WTC11 (cell line): ENCODE measurements around the gene NFKB1. TPM values are rescaled to one million over a fixed set of nuclear protein-coding genes. Genes with fewer than 3 reads are reported as not detected.

Experiments
- ATAC-seq: fragments of 200-7000 bp; cut with Tn5 transposase; 2 replicates; pipeline ENCODE4 v1.10.0; 2021; ENCODE audit warnings: mild to moderate bottlenecking, moderate library complexity
- CTCF ChIA-PET: fragments of 300-600 bp; sonication (Branson Sonifier 250); formaldehyde crosslinking; loops from one replicate; lab custom pipeline; 2021; ENCODE audit warnings: antibody characterized with exemption; lab: Charles Lee
- POLR2A ChIA-PET: fragments of 350-600 bp; sonication (Branson Sonifier 250); formaldehyde crosslinking; loops from one replicate; lab custom pipeline; 2021; ENCODE audit warnings: antibody characterized with exemption; lab: Charles Lee
- DNase-seq: peaks from one replicate; pipeline ENCODE4 v3.0.0; 2021; ENCODE audit warnings: low spot score
- H3K27ac Mint-ChIP-seq: 2 replicates; pipeline ENCODE4 v1.8.0; 2021; ENCODE audit warnings: mixed read lengths
- H3K27me3 Mint-ChIP-seq: 2 replicates; pipeline ENCODE4 v1.8.0; 2021; ENCODE audit warnings: low read depth, mild to moderate bottlenecking, moderate library complexity, mixed read lengths
- H3K36me3 Mint-ChIP-seq: 2 replicates; pipeline ENCODE4 v1.8.0; 2021; ENCODE audit warnings: mixed read lengths
- H3K4me1 Mint-ChIP-seq: 2 replicates; pipeline ENCODE4 v1.8.0; 2022; ENCODE audit warnings: mixed read lengths
- H3K4me3 Mint-ChIP-seq: 2 replicates; pipeline ENCODE4 v1.8.0; 2021; ENCODE audit warnings: mild to moderate bottlenecking, moderate library complexity, mixed read lengths
- H3K9me3 Mint-ChIP-seq: 2 replicates; pipeline ENCODE4 v1.8.0; 2021; ENCODE audit warnings: mixed read lengths
- E2F4 ChIP-seq: sonication (generic); formaldehyde crosslinking; IDR thresholded peaks from 2 replicates; pipeline ENCODE4 v1.8.1; 2022; ENCODE audit warnings: low read depth, mild to moderate bottlenecking, moderate library complexity, missing genetic modification reagents, borderline replicate concordance
- EMX1 ChIP-seq: fragments of 250-450 bp; sonication (Bioruptor Pico); IDR thresholded peaks from 2 replicates; pipeline ENCODE4 v1.8.0; 2021; ENCODE audit warnings: mild to moderate bottlenecking
- FOXP1 ChIP-seq: sonication (generic); formaldehyde crosslinking; IDR thresholded peaks from 2 replicates; pipeline ENCODE4 v1.8.0; 2022; ENCODE audit warnings: missing genetic modification reagents, mild to moderate bottlenecking, moderate library complexity, borderline replicate concordance
- GABPB1 ChIP-seq: sonication (generic); formaldehyde crosslinking; IDR thresholded peaks from 2 replicates; pipeline ENCODE4 v1.8.1; 2023; ENCODE audit warnings: mild to moderate bottlenecking, missing genetic modification reagents
- GRHL2 ChIP-seq: fragments of 250-450 bp; sonication (Bioruptor Pico); IDR thresholded peaks from 2 replicates; pipeline ENCODE4 v1.8.0; 2022; ENCODE audit warnings: mild to moderate bottlenecking, moderate library complexity; ENCODE audit not compliant: insufficient replicate concordance, severe bottlenecking
- JUN ChIP-seq: sonication (generic); formaldehyde crosslinking; IDR thresholded peaks from 2 replicates; pipeline ENCODE4 v1.8.0; 2023; ENCODE audit warnings: mild to moderate bottlenecking, missing genetic modification reagents
- KAT7 ChIP-seq: sonication (generic); formaldehyde crosslinking; IDR thresholded peaks from 2 replicates; pipeline ENCODE4 v1.8.1; 2023; ENCODE audit warnings: missing genetic modification reagents, mild to moderate bottlenecking, borderline replicate concordance
- MLX ChIP-seq: sonication (generic); formaldehyde crosslinking; IDR thresholded peaks from 2 replicates; pipeline ENCODE4 v1.8.1; 2023; ENCODE audit warnings: mild to moderate bottlenecking, missing genetic modification reagents, moderate library complexity
- MXD4 ChIP-seq: fragments of 250-450 bp; sonication (Bioruptor Pico); IDR thresholded peaks from 2 replicates; pipeline ENCODE4 v1.8.0; 2021; ENCODE audit warnings: mild to moderate bottlenecking, moderate library complexity, borderline replicate concordance
- NFE2L1 ChIP-seq: sonication (generic); formaldehyde crosslinking; IDR thresholded peaks from 2 replicates; pipeline ENCODE4 v1.8.1; 2023; ENCODE audit warnings: missing genetic modification reagents
- PRRX2 ChIP-seq: fragments of 250-450 bp; sonication (Bioruptor Pico); IDR thresholded peaks from 2 replicates; pipeline ENCODE4 v1.8.0; 2021; ENCODE audit warnings: mild to moderate bottlenecking
- RORB ChIP-seq: fragments of 250-450 bp; sonication (Bioruptor Pico); IDR thresholded peaks from 2 replicates; pipeline ENCODE4 v1.9.0; 2021; ENCODE audit warnings: mild to moderate bottlenecking
- SMAD4 ChIP-seq: sonication (generic); formaldehyde crosslinking; IDR thresholded peaks from 2 replicates; pipeline ENCODE4 v1.8.0; 2022; ENCODE audit warnings: mild to moderate bottlenecking, missing genetic modification reagents
- SOX15 ChIP-seq: fragments of 250-450 bp; sonication (Bioruptor Pico); IDR thresholded peaks from 2 replicates; pipeline ENCODE4 v1.9.0; 2021; ENCODE audit warnings: mild to moderate bottlenecking
- SP1 ChIP-seq: sonication (generic); formaldehyde crosslinking; conservative IDR thresholded peaks from 2 replicates; pipeline ENCODE4 v1.8.1; 2022; ENCODE audit warnings: missing genetic modification reagents
- STAT6 ChIP-seq: sonication (generic); formaldehyde crosslinking; conservative IDR thresholded peaks from 2 replicates; pipeline ENCODE4 v1.8.1; 2023; ENCODE audit warnings: mild to moderate bottlenecking, low read depth, missing genetic modification reagents, moderate library complexity
- TEAD1 ChIP-seq: sonication (generic); formaldehyde crosslinking; IDR thresholded peaks from 2 replicates; pipeline ENCODE4 v1.8.0; 2022; ENCODE audit warnings: mild to moderate bottlenecking, missing genetic modification reagents
- TEAD4 ChIP-seq: sonication (generic); formaldehyde crosslinking; IDR thresholded peaks from 2 replicates; pipeline ENCODE4 v1.8.0; 2022; ENCODE audit warnings: mild to moderate bottlenecking, missing genetic modification reagents
- ZNF121 ChIP-seq: sonication (generic); formaldehyde crosslinking; IDR thresholded peaks from 2 replicates; pipeline ENCODE4 v1.8.0; 2023; ENCODE audit warnings: missing genetic modification reagents
- ZNF138 ChIP-seq: sonication (generic); formaldehyde crosslinking; conservative IDR thresholded peaks from 2 replicates; pipeline ENCODE4 v1.8.1; 2022; ENCODE audit warnings: mild to moderate bottlenecking, moderate library complexity, missing genetic modification reagents
- ZNF317 ChIP-seq: sonication (generic); formaldehyde crosslinking; IDR thresholded peaks from 2 replicates; pipeline ENCODE4 v1.8.1; 2023; ENCODE audit warnings: low read depth, mild to moderate bottlenecking, moderate library complexity, missing genetic modification reagents, borderline replicate concordance
- ZNF532 ChIP-seq: fragments of 250-450 bp; sonication (Bioruptor Pico); IDR thresholded peaks from 2 replicates; pipeline ENCODE4 v1.9.0; 2021; ENCODE audit warnings: mild to moderate bottlenecking, borderline replicate concordance
- total RNA-seq: library from RNA; stranded (reverse); gene quantifications from 3 replicates; pipeline ENCODE4 v1.2.3, GENCODE V29; 2021
- TF ChIP-seq, protein P1 (sequence below): fragments of 250-450 bp; sonication (Bioruptor Pico); IDR thresholded peaks from 2 replicates; pipeline ENCODE4 v1.9.0; 2021; ENCODE audit warnings: moderate library complexity, mild to moderate bottlenecking, inconsistent platforms, borderline replicate concordance
- TF ChIP-seq, protein P2 (sequence below): sonication (generic); formaldehyde crosslinking; IDR thresholded peaks from 2 replicates; pipeline ENCODE4 v1.8.0; 2023; ENCODE audit warnings: missing genetic modification reagents
- TF ChIP-seq, protein P3 (sequence below): sonication (generic); formaldehyde crosslinking; IDR thresholded peaks from 2 replicates; pipeline ENCODE4 v1.8.1; 2022; ENCODE audit warnings: missing genetic modification reagents, borderline replicate concordance

The NFKB1 gene
- total RNA-seq, 1 experiment from 2014 or later, result 5.6 TPM

GRCh38 chr4:102640669-102641068, 139.5 kb downstream of the NFKB1 start:
- Mint-ChIP-seq H3K9me3 (no peaks in the 10 kb centered on the region), H3K4me3 (no peak overlapping the region), H3K4me1 (no peaks in the 10 kb centered on the region), H3K36me3 (peaks cover 18% of the 10 kb centered on the region; the same call in 1 of the 2 replicates), H3K27ac (no peak overlapping the region), H3K27me3 (no peaks in the 10 kb centered on the region)
- TF ChIP-seq GABPB1 (CRISPR knock-in tag) (no peak), KAT7 (no peak), NFE2L1 (CRISPR knock-in tag) (no peak), PRRX2 (CRISPR knock-in tag) (no peak), TEAD1 (CRISPR knock-in tag) (no peak), MLX (CRISPR knock-in tag) (no peak), JUN (CRISPR knock-in tag) (no peak), SP1 (no peak), RORB (CRISPR knock-in tag) (no peak), ZNF138 (CRISPR knock-in tag) (no peak), ZNF317 (CRISPR knock-in tag) (no peak), SMAD4 (no peak), ZNF532 (no peak), SOX15 (CRISPR knock-in tag) (no peak), TEAD4 (CRISPR knock-in tag) (no peak), MXD4 (no peak), FOXP1 (CRISPR knock-in tag) (no peak)
- ChIA-PET POLR2A (no interaction called here), CTCF (interaction anchor here (0.6 kb wide), 1 partner anchor 14 kb away, joined by 3 read pairs; no protein-coding TSS in a partner anchor)
- DNase-seq, result no peak
- ATAC-seq, result no peak

DNA sequence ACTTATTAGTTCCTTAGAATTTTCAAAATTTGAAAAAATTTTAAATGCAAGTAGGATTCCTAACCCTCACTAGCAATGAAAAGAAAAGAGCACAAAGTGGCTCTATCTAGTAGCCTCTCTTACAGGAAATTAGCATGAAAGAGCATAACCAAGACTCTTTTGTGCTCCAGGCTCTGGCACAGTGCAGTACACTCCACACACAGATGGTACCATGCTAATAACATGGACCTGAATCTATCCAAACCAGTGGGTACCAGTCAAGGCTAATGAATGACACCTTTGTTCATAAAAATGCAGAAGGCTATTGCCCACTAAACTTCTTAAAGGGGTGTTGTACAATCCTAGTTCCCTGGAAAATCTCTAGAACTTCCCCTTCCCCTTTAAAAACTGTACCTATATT, 140.6 kb downstream of the NFKB1 start:
- H3K9me3 Mint-ChIP-seq, result no peaks in the 10 kb centered on the region
- no peaks in the 10 kb centered on the region for H3K4me1 Mint-ChIP-seq
- H3K36me3 Mint-ChIP-seq, result peaks cover 13% of the 10 kb centered on the region; the same call in 1 of the 2 replicates
- CTCF ChIA-PET, result no interaction called here
- ATAC-seq (no peak), DNase-seq (no peak)
- no peak overlapping the region for H3K27ac Mint-ChIP-seq
- no peaks in the 10 kb centered on the region for H3K27me3 Mint-ChIP-seq
- no peak overlapping the region for H3K4me3 Mint-ChIP-seq
- POLR2A ChIA-PET, result no interaction called here
- TF ChIP-seq EMX1 (CRISPR knock-in tag) (no peak), TEAD4 (CRISPR knock-in tag) (no peak), E2F4 (CRISPR knock-in tag) (no peak), STAT6 (CRISPR knock-in tag) (no peak), ZNF121 (no peak), MLX (CRISPR knock-in tag) (no peak), GRHL2 (no peak), GABPB1 (CRISPR knock-in tag) (no peak)
- TF ChIP-seq, protein P1, sequence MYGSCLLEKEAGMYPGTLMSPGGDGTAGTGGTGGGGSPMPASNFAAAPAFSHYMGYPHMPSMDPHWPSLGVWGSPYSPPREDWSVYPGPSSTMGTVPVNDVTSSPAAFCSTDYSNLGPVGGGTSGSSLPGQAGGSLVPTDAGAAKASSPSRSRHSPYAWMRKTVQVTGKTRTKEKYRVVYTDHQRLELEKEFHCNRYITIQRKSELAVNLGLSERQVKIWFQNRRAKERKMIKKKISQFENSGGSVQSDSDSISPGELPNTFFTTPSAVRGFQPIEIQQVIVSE (CRISPR knock-in tag), result no peak
- TF ChIP-seq, protein P2, sequence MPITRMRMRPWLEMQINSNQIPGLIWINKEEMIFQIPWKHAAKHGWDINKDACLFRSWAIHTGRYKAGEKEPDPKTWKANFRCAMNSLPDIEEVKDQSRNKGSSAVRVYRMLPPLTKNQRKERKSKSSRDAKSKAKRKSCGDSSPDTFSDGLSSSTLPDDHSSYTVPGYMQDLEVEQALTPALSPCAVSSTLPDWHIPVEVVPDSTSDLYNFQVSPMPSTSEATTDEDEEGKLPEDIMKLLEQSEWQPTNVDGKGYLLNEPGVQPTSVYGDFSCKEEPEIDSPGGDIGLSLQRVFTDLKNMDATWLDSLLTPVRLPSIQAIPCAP, result no peak
- TF ChIP-seq, protein P3, sequence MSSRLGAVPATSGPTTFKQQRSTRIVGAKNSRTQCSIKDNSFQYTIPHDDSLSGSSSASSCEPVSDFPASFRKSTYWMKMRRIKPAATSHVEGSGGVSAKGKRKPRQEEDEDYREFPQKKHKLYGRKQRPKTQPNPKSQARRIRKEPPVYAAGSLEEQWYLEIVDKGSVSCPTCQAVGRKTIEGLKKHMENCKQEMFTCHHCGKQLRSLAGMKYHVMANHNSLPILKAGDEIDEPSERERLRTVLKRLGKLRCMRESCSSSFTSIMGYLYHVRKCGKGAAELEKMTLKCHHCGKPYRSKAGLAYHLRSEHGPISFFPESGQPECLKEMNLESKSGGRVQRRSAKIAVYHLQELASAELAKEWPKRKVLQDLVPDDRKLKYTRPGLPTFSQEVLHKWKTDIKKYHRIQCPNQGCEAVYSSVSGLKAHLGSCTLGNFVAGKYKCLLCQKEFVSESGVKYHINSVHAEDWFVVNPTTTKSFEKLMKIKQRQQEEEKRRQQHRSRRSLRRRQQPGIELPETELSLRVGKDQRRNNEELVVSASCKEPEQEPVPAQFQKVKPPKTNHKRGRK (CRISPR knock-in tag), result no peak
